Right lung (tissue), 5 donors: ENCODE data around the gene LPAR4. TPM values are rescaled to one million over a fixed set of nuclear protein-coding genes. Genes with fewer than 3 reads are reported as not detected.

Experiments
- polyA plus RNA-seq, 5 donors: library from polyadenylated mRNA; unstranded; fragments of 120-200 nt; gene quantifications; one replicate each; pipeline versions ENCODE4 v1.2.1 to v1.2.3, GENCODE V29; 2013; ENCODE audit warnings: inconsistent platforms in 1 of 5, low replicate concordance in 1 of 5; ENCODE audit not compliant: insufficient read length in 5 of 5, insufficient read depth in 1 of 5

Gene LPAR4
- polyA plus RNA-seq, 5 donors, result 4.2 to 8.0 (median 6.6) TPM

Other genes starting within 250 kb of the LPAR4 start
- gene RTL3, start 88.4 kb upstream of the LPAR4 start, polyA plus RNA-seq, result under 1 TPM in 1 of 5 donors, not detected in 4; 0.07 TPM
- under 1 TPM; 0.16 to 0.51 (median 0.46) TPM for gene P2RY10, start 197.7 kb downstream of the LPAR4 start, polyA plus RNA-seq